Endometrial microvascular endothelial cells (primary cell): Measurements from ENCODE around the gene MARCHF4. TPM values are rescaled to one million over a fixed set of nuclear protein-coding genes. Genes with fewer than 3 reads are reported as not detected.
"Not testable (repeated sequence)": the region's sequence is repeated elsewhere in the genome, so short reads cannot be mapped to it uniquely, and the experiment has no call there.

Source experiments
- in situ Hi-C: cut with HindIII; loops from 2 replicates; pipeline ENCODE4 v1.10.0; 2017; ENCODE audit warnings: low sequenced_read_pairs, low pct_unique_long_range_greater_than_20kb; ENCODE audit errors: inconsistent ontology term
- total RNA-seq: library from RNA; depleted of rRNA; stranded (reverse); fragments of >200 nt; gene quantifications from one replicate; pipeline ENCODE4 v1.2.3, GENCODE V29; 2015; ENCODE audit errors: inconsistent ontology term

MARCHF4 gene
- total RNA-seq, 1 donor from 2014 or later: 25.7 TPM

DNA sequence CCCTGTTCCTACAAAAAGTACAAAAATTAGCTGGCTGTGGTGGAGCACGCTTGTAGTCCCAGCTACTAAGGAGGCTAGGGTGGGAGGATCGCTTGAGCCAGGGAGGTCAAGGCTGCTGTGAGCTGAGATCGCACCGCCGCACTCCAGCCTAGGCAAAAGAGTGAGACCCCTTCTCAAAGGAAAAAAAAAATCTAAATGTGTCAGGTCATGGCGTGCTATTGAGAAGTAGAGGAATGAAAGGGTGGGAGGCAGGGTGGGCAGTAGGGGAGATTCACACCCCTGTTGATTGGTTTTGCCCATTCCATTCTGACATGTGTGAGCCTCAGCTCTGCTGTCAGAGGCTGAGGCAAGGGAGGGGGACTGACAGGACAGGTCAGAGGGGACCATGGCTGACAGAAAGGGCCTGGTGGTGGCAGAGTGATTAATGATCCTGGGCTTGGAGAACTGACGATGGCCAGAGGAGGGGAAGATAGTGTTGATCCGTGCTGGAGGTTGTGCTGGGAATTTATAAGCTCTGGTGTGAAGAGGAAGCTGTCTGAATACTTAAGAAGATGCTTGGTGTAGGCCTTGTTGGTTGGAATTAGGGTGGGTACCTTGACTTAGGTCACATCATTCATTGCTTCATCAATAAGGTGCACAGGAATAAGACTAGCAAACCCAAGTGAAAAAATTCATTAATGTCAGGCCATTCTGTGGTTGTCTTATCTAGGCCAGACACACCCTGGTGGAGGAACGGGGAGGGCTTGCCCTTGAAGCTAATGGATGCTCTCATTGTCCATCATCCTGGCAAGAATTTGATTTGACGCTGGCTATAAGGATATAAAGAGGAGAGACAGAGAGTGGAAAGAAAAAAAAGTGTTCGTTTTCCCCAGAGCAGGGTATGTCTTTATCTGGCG lies 20.9 kb upstream of the MARCHF4 start:
- in situ Hi-C loops: no loop called here

DNA sequence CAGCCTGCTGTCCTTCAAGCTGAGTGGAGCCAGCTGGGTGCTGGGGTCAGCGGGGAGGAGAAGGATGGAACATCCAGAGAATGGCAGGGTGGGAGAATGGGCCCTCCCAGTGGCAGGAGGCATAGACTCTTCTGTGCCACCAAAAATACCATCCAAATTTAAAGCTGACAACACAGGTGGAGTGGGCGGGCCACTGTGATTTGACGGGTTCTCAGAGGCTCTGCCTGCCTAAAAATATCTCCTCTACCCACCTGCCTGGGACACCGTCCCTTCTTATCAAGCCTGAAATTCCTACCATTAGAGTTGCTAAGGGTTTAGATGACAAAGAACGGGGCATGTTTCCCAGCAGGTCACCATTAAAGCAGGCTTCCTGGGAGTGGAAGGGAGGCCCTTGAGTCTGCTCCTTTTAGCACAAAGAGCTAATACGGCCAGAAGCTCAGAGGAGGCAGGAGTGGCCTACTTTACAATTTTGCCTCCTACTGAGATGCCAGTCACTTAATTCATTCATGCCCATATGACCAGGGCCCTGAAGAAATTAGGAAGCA lies 19.8 kb upstream of the MARCHF4 start:
- in situ Hi-C loops: no loop called here

DNA sequence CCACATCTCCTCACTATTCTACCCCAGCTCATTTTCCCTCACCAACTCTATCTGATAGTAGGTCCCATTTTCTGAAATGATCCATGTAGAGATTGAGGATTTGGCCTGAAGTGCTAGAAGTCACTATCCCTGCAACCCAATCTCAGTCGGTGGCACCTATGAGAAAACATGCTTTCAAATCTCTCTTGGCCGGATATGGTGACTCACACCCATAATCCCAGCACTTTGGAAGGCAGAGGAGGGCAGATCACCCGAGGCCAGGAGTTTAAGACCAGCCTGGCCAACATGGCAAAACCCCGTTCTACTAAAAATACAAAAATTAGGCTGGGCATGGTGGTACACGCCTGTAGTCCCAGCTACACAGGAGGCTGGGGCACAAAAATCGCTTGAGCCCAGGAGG lies 19.1 kb upstream of the MARCHF4 start:
- in situ Hi-C loops: no loop called here

DNA sequence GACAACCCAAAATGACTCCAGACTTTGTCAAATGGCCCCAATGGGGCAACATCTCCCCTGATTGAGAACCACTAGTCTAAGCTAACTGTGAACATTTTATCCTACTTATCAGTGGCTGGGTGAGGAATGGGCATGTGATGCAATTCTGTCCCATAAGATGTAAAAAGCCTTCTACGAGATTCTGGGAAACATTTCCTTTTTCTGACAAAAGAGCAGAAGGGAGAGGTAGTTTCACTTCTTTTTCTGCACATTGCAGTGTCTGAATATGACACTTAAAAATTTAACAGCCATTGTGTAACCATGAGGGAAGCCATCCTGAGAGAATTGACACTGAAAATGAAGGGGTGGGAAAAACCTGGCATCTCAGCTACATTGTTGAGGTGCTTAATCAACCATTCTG lies 17.3 kb upstream of the MARCHF4 start:
- in situ Hi-C loops: no loop called here

DNA sequence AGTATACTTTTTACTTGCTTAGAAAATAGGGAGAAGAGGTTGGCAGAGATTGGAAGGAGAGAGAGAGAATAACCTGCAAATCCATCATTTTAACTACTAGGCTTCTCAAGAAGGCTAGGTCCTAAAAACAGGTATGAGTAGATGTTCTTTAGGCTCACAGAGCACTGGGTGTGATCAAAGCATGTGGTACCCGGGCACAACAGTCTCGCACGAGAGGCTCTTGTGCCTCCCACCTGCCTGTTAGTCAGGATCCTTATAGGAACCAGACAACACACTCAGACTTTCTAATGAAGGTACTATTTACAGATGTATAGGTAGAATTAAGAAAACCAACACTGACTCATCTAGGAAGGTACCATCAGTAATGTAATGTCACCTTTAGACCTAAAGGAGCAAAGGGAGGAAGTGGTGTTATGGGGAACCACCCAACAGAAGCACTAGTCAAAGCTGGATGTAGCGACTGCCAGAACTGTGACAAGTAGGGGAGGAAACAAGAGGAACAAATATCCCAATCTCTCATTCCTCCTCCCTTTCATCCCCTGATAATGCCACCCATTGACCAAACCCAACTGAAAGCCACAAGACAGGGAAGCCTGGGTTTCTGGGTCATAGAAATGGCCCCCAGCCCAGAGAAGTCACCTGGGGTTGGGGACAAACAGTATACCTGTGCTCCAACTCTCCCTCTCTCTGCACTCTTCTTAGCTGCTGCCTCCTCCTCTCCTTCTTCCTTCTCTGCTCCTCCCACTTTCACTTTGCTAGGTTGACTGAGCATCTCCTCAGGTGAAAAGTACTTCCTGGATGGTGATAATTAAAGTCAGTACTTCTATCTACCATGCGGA lies 16.0 kb upstream of the MARCHF4 start:
- in situ Hi-C loops: no loop called here

DNA sequence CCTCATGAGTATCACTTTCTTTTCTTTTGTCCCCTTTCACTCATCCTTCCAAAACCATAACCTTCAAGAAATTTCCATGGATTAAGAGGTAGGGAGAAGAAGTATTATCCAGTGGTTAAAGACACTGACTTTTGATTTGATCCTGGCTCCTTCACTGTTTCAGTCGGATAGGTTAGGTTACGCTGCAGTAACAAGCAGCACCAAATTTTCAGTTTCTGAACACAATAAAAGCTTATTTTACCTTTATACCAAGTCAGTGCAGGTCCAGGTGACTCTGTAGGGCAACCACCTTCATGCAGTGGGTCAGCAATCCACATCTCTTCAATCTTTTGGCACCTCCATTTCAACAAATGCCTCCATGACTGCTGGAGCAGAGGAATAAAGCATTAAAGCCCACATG lies 15.0 kb upstream of the MARCHF4 start:
- in situ Hi-C loops: no loop called here

DNA sequence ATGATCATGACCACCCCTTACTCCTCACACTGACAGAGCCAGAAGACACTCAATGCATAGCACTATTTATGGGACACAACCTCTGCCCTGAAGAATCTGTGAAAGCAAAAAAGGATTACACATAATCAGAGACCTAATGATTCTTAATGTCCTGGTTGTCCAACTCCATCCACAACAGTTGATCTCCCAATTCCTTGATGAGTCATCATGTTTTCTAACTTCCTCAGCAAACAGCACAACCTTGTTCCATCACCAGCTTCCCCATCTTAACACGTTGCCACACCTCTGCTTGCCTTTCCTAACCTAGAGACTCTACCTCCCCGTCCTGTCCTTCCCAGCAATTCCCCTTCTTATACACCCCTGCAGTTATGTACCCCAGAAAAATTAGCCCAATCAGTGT lies 13.2 kb upstream of the MARCHF4 start:
- in situ Hi-C loops: no loop called here

DNA sequence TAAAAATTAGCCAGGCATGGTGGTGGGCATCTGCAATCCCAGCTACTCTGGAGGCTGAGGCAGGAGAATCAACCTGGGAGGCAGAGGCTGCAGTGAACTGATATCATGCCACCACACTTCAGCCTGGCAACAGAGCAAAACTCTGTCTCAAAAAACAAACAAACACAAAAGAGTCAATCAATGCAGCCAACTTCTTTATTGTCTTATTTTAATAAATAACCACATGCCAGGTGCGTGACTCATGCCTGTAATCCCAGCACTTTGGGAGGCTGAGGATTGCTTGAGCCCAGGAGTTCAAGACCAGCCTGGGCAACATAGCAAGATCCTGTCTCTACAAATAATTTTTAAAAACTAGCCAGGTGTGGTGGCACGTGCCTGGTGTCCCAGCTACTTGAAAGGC lies 12.1 kb upstream of the MARCHF4 start:
- in situ Hi-C loops: not testable (repeated sequence)

DNA sequence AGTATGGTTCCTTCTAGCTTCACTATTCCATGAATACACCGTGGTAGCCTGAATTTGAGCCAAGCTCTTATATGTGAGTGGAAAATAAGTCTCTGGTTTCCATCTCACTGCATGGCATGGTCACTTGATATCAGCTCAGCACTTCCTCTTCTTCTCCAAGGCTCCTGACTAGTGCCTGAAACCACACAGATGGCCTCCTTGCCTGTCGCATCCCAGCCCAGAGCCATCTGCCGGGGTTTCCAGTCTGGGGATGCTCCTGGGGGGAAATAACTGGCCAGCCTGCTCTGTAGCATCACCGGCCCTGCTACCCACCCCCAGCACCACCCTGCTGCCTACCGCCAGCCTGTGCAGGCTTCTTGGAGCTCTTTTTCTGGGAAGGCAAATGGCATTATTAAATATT lies 7.7 kb upstream of the MARCHF4 start:
- in situ Hi-C loops: no loop called here

DNA sequence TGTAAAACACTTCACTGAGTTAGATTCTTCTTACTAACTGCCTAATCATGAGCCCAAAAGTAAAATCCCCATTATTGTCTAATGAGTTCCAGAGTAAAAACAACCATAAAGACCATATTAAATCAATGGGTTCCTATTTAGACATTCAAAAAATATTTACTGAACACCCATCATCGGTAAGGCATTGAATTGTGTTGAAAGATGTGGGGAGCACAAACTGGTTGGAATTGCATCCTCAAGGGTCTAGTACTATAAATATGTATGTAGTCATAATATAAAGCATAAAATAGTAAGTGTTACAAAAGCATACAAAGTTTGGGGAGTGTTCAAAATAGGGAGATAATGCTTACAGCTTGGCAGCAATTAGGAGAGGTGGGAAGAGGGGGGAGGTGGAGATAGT lies 3.0 kb upstream of the MARCHF4 start:
- in situ Hi-C loops: no loop called here

DNA sequence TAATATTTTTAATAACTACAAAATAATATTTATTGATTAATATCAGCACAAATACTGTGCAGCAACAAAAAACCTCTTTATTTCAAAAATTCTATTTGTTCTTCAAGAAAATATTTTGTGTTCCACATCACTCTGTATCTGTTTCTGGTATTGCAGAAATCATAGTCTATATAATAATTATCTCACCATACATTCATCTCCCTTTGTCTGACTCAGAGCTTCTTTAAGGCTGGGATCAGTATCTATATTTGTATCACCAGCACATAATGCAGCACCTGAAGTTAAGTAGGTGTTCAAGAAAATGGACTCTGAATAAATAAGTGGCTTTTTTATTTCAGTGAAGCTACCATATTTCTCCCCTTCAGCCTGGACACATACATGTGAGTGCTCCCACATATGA lies 1.6 kb upstream of the MARCHF4 start:
- in situ Hi-C loops: no loop called here

DNA sequence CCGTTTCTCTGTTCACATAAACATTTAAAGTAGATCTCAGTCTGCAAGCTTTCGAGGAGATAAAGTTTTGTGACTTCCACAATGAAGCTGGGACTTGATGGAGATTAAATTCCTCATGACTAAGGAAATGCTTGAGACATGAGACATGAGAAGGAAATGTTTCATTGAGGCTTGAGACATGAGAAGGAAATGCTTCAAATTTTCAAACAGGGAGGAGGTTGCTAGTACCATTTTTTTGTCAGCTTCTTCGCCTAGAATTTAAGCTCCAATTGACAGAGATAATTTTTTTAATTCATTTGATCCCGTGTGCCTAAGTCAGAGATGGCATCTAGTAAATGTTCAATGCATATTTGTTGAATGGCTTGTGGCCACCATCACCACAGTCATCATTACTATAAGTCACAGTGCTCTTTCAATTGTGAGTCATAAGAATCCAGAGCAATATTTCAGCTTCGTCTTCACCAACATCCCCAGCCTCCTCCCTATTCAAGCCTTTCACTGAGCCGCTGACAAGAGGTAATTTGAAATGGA lies 543 bp upstream of the MARCHF4 start:
- in situ Hi-C loops: no loop called here

DNA sequence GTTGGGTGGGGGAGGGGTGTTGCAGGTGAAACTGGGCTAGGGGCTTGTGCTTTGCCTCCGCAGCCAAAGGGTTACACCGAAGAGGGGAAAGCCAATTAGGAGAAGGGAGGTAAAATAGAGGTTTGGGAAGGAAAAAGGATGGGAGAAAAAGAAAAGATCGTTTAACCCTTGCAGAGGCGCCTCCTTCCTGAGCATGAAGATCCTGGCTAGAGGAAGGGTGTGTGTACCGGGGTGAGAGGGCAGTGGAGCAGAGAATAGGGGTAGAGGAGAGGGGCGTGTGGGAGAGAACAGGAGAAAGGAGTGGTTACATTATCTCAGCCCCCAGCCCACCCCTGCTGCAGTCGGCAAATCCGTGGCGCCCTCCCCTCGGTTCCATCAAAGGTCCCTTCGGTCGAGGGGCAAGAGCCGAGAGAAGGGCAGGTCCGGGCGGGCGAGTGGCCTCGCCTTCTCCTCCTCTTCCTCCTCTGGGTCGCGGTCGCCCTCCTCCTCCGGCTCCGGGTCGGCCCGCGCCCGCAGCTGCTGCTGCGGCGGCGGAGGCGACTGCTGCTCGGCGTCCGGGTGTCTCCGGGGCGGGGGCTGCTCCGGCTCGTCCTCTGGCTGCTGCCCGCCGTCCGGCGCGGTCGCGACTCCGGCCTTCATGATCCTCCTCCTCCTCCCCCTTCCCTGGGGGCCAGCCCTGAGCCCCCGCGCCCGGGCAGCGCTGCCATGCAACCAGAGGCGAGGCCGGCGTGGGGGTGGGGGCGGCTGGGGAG lies 1.1 kb downstream of the MARCHF4 start:
- in situ Hi-C loops: no loop called here

DNA sequence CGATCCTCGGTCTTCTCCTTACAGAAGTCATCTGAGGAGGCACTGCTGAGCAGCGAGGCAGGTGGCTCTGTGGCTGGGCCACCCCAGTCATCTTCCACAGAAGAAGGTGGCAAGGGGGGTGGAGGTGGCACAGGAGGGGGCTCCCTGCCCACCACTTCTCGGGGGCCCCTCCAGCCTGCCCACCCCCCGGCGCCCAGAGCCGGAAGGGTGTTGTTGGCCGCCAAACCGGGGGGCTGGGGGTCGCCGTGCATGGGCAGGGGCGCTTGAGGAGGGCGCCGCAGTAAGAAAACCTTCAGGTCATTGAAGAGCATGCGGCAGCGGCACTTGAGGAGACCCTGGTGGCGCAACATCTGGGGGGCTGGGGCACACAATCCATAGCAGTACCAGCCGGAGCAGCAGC lies 2.5 kb downstream of the MARCHF4 start:
- in situ Hi-C loops: no loop called here

DNA sequence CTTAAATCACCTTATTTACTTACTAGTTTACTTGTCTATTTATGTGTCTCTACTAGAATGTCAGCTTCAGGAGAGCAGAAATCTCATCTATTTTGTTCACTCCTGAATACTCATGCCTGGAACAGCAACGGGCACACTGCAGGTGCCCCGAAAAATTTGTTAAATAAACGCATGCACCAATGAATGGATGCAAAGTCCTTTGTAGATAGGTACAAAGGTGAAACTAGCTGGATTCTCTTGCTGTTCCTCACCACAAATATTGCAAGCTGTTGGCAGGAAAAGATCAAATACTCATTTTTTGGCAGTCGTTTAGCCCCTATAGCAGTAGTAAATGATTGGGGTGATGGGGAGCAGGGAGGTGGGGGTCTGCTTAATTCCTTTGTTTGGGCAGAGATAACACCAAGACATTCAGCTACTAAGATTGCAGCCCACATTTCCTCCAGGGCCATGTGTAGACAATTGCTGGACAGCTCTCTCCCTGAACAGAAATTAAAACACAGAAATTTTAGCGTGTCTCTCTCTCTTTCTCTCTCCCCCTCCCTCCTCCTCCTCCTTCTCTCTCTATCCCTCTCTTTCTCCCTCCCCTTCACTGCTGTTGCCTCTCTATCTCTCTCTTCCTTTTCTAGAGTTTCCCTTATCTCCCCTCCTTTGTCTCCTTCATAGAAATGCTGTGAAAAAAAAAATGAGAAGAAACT lies 5.4 kb downstream of the MARCHF4 start:
- in situ Hi-C loops: no loop called here

DNA sequence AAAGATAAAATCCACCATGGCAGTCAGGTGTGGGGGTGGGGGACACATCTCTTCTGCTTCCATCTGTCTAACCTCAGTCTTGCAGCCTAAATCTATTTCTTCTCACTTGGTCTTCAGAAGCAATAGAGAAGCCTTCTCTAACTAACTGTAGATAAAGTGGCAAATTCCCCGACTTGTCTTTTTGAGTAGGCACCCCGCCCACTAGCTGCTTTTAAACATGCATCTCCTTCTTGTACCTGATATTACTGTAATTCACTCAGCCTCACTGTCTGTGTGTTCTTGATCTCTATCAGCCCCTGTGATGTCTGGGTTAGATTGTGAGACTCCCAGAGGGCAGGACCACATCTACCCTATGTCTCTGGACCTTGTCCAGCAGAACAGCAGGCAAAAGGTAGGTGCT lies 6.8 kb downstream of the MARCHF4 start:
- in situ Hi-C loops: no loop called here

DNA sequence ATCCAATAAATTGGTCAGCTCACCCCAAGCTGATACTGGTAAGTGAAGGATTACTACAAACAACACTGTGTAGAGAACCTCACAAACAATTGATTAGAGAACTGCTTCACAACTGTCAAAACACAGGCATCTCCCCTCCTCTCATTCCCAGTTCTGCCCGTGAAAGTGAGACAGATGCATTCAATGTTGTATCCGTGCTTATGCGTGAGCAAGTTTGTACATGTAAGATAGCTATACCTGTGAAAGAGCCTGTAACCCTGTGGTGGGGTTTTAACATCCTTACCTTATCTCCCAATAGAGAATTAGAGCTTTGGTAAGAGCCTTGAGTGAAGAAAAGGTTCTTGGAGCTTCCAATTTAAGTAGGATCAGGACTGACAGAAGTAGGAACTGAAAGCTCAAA lies 9.1 kb downstream of the MARCHF4 start:
- in situ Hi-C loops: no loop called here

DNA sequence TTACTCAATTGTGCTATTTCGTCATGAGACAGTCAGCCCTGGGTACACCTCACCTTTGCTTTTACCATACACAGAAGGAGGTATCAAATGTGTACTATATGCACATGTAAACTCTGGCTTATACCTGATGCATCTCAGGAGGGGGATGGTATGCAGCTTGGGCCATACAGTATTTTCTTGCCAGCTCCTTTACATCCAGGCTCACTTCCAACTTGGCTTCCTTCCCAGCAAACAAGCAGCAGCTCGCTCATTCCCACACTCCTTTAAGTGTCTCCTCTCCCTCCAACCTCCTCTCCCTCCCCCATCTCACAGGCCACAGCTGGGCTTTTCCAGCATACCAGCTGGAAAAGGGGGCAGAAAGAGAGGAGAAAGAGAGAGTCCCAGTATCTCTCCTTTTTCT lies 9.6 kb downstream of the MARCHF4 start:
- in situ Hi-C loops: no loop called here
